SU-DHL-6 (cell line): ENCODE data around the gene KRT81.

Experiments
- H2AFZ ChIP-seq: fragments of 200-600 bp; sonication (generic); 2 replicates; pipeline ENCODE4 v1.6.1; 2014; ENCODE audit warnings: low read depth, mild to moderate bottlenecking, moderate library complexity, mixed read lengths, antibody characterized with exemption, low read length; ENCODE audit not compliant: severe bottlenecking
- H3F3A ChIP-seq: fragments of 200-600 bp; shearing (Covaris generic); 2 replicates; pipeline ENCODE4 v1.6.0; 2016; ENCODE audit warnings: antibody characterized with exemption, mild to moderate bottlenecking; ENCODE audit not compliant: insufficient read depth
- H3K27ac ChIP-seq: fragments of 200-600 bp; sonication (generic); 2 replicates; pipeline ENCODE4 v1.5.1; 2016; ENCODE audit warnings: low read depth, mild to moderate bottlenecking, low read length, moderate library complexity, mixed read lengths
- H3K27me3 ChIP-seq: fragments of 200-600 bp; sonication (generic), shearing (Covaris generic); 2 replicates; pipeline ENCODE4 v1.6.0; 2014; ENCODE audit warnings: mild to moderate bottlenecking, low read length
- H3K36me3 ChIP-seq: fragments of 200-600 bp; sonication (generic); 2 replicates; pipeline ENCODE4 v1.6.1; 2014; ENCODE audit warnings: mild to moderate bottlenecking, low read length, mixed read lengths
- H3K4me2 ChIP-seq: fragments of 300-600, 200-600 bp; shearing (Covaris generic), sonication (generic); 2 replicates; pipeline ENCODE4 v1.6.0; 2014; ENCODE audit warnings: low read length, low read depth, mild to moderate bottlenecking; ENCODE audit not compliant: poor library complexity, severe bottlenecking
- H3K4me3 ChIP-seq: fragments of 200-600 bp; sonication (generic); 2 replicates; pipeline ENCODE4 v1.5.1; 2014; ENCODE audit warnings: antibody characterized with exemption, low read length, mild to moderate bottlenecking, mixed read lengths; ENCODE audit not compliant: insufficient read depth, poor library complexity, severe bottlenecking
- H3K79me2 ChIP-seq: fragments of 200-600 bp; sonication (generic); 2 replicates; pipeline ENCODE4 v1.6.1; 2014; ENCODE audit warnings: mild to moderate bottlenecking, low read length, moderate library complexity; ENCODE audit not compliant: insufficient read depth
- H3K9ac ChIP-seq: fragments of 200-600 bp; sonication (generic); 2 replicates; pipeline ENCODE4 v1.7.0; 2014; ENCODE audit warnings: mild to moderate bottlenecking, low read length
- H3K9me2 ChIP-seq: fragments of 200-600 bp; sonication (generic); replicated peaks from 2 replicates; pipeline ENCODE4 v1.6.1; 2014; ENCODE audit warnings: low read length; ENCODE audit not compliant: insufficient read depth
- H3K9me3 ChIP-seq: fragments of 200-600 bp; sonication (generic); 2 replicates; pipeline ENCODE4 v1.6.1; 2014; ENCODE audit warnings: low read length, mixed read lengths; ENCODE audit not compliant: insufficient read depth
- H4K20me1 ChIP-seq: fragments of 200-600 bp; sonication (generic); 2 replicates; pipeline ENCODE4 v1.6.1; 2014; ENCODE audit warnings: low read depth, mild to moderate bottlenecking, antibody characterized with exemption, low read length, moderate library complexity, mixed read lengths
- EZH2phosphoT487 ChIP-seq: fragments of 200-600 bp; sonication (generic), shearing (Covaris generic); conservative IDR thresholded peaks from 2 replicates; pipeline ENCODE4 v1.6.1; 2018; ENCODE audit warnings: mild to moderate bottlenecking, antibody characterized with exemption, low read length, moderate library complexity, mixed read lengths
- TF ChIP-seq, protein P1 (sequence below): fragments of 200-600 bp; sonication (generic); IDR thresholded peaks from one replicate; pipeline ENCODE4 v1.5.1; 2017; ENCODE audit warnings: antibody characterized with exemption, mild to moderate bottlenecking, low read length, moderate library complexity; ENCODE audit not compliant: insufficient read depth, poor library complexity, severe bottlenecking

KRT81 gene

DNA sequence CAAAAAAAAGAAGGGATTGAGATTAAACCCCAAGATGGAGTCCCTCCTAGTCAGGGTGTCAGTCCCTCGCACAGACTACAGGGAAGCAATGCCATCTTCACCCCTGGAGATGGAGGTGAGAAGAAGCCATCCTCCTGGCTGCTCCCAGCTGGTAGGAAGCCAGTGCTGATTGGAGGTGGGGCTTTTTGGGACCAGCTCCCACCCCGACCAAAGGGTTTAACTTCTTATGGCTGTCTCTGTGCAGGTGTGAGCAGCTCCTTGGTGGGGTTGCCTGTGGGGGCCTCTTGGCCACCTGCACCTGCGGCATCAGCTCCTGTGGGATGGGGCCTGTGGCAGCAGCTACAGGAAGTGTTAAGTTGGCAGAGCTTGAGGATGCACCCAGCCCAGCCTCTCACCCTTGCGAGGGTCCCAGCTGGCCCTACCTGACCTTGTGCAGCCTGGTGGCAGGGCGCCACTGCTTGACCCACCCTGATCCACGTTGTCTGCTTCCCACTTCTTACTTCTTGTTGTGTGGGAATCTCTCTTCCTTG is 20.7 kb downstream of the KRT81 start:
- Histone ChIP-seq H3K9me2 (no peaks in the 10 kb centered on the region), H3K79me2 (no peaks in the 10 kb centered on the region), H3K4me2 (no peak overlapping the region), H3K9me3 (no peaks in the 10 kb centered on the region), H2AFZ (no peak overlapping the region), H3K27ac (no peak overlapping the region), H3F3A (no peaks in the 10 kb centered on the region), H4K20me1 (no peaks in the 10 kb centered on the region), H3K36me3 (no peaks in the 10 kb centered on the region), H3K4me3 (no peak overlapping the region), H3K9ac (no peak overlapping the region), H3K27me3 (no peaks in the 10 kb centered on the region)
- TF ChIP-seq, protein P1, sequence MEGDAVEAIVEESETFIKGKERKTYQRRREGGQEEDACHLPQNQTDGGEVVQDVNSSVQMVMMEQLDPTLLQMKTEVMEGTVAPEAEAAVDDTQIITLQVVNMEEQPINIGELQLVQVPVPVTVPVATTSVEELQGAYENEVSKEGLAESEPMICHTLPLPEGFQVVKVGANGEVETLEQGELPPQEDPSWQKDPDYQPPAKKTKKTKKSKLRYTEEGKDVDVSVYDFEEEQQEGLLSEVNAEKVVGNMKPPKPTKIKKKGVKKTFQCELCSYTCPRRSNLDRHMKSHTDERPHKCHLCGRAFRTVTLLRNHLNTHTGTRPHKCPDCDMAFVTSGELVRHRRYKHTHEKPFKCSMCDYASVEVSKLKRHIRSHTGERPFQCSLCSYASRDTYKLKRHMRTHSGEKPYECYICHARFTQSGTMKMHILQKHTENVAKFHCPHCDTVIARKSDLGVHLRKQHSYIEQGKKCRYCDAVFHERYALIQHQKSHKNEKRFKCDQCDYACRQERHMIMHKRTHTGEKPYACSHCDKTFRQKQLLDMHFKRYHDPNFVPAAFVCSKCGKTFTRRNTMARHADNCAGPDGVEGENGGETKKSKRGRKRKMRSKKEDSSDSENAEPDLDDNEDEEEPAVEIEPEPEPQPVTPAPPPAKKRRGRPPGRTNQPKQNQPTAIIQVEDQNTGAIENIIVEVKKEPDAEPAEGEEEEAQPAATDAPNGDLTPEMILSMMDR = no peak
- no peak for TF ChIP-seq EZH2phosphoT487

- Histone ChIP-seq H3K27me3 (no peaks in the 10 kb centered on the region), H3K4me2 (no peak overlapping the region), H3F3A (no peaks in the 10 kb centered on the region), H3K4me3 (no peak overlapping the region), H3K9ac (no peak overlapping the region), H3K9me3 (no peaks in the 10 kb centered on the region), H3K79me2 (no peaks in the 10 kb centered on the region), H2AFZ (no peak overlapping the region), H3K36me3 (no peaks in the 10 kb centered on the region), H4K20me1 (no peaks in the 10 kb centered on the region), H3K27ac (no peak overlapping the region), H3K9me2 (no peaks in the 10 kb centered on the region)
- TF ChIP-seq, protein P1 = no peak
- no peak for TF ChIP-seq EZH2phosphoT487
Measured at GRCh38 chr12:52268212-52268611, 23.1 kb downstream of the KRT81 start.

DNA sequence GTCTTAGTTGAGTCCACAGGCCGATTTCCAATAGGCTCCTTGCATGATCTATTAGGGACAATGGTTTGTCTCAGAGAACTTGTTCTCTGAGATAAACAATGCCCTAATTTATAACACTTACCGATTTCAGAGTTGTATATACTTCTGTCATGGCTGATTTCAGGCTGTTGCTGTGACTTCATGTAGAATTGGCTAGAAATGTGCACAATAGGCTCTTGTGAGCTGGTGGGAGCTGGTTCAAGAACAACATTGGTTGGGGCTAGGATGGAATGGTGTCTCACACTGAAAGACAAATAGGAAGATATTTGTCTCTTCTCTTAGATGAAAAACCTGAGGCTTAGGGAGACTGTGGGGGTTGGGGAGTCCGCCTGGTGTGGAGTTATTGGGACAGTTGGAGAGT is 23.6 kb downstream of the KRT81 start:
- no peaks in the 10 kb centered on the region for H3K9me3 ChIP-seq
- no peaks in the 10 kb centered on the region for H4K20me1 ChIP-seq
- no peaks in the 10 kb centered on the region for H3K27me3 ChIP-seq
- H3K4me3 ChIP-seq = no peak overlapping the region
- no peaks in the 10 kb centered on the region for H3K9me2 ChIP-seq
- no peaks in the 10 kb centered on the region for H3K79me2 ChIP-seq
- H3K36me3 ChIP-seq = no peaks in the 10 kb centered on the region
- no peak overlapping the region for H3K27ac ChIP-seq
- H2AFZ ChIP-seq = no peak overlapping the region
- no peak overlapping the region for H3K9ac ChIP-seq
- no peak overlapping the region for H3K4me2 ChIP-seq
- no peaks in the 10 kb centered on the region for H3F3A ChIP-seq
- no peak for TF ChIP-seq EZH2phosphoT487
- TF ChIP-seq, protein P1 = no peak

DNA sequence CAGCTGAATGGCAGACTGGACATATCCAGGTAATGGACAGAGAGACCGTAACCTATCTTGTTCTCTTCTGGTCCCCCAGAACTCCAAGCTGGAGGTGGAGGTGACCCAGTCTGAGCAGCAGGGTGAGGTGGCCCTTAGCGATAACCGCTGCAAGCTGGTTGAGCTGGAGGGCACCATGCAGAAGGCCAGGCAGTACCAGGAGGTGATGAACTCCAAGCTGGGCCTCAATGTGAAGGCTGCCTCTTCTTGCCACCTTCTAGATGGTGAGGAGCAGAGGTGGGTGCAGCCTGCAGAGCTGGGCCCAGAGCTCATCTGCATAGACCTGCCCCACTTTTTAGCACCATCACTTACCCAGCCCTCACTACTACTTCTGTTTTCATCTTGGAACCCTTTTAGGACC is 24.1 kb downstream of the KRT81 start:
- Histone ChIP-seq H3K27ac (no peak overlapping the region), H3K9me2 (no peaks in the 10 kb centered on the region), H3F3A (no peaks in the 10 kb centered on the region), H3K4me3 (no peak overlapping the region), H3K4me2 (no peak overlapping the region), H3K9me3 (no peaks in the 10 kb centered on the region), H3K9ac (no peak overlapping the region), H2AFZ (no peak overlapping the region), H3K79me2 (no peaks in the 10 kb centered on the region), H4K20me1 (no peaks in the 10 kb centered on the region), H3K27me3 (no peaks in the 10 kb centered on the region), H3K36me3 (no peaks in the 10 kb centered on the region)
- TF ChIP-seq, protein P1 = no peak
- no peak for TF ChIP-seq EZH2phosphoT487
